Nephron (organoid): ENCODE data around the gene C11orf52.

Experiments used
- H3K27ac Mint-ChIP-seq, 3 experiments: 2 replicates each; pipeline ENCODE4 v1.8.0; 2020; ENCODE audit warnings: mixed read lengths in 3 of 3, mild to moderate bottlenecking in 2 of 3, moderate library complexity in 1 of 3
- H3K27me3 Mint-ChIP-seq: 2 replicates; pipeline ENCODE4 v1.8.0; 2021; ENCODE audit warnings: low read depth, mild to moderate bottlenecking, moderate library complexity, mixed read lengths
- H3K36me3 Mint-ChIP-seq: 2 replicates; pipeline ENCODE4 v1.8.0; 2020; ENCODE audit warnings: low read depth, mixed read lengths
- H3K4me1 Mint-ChIP-seq: 2 replicates; pipeline ENCODE4 v1.8.0; 2020; ENCODE audit warnings: mixed read lengths
- H3K4me3 Mint-ChIP-seq, 3 experiments: 2 replicates each; pipeline ENCODE4 v1.8.0; 2020; ENCODE audit warnings: mild to moderate bottlenecking in 3 of 3, mixed read lengths in 3 of 3, moderate library complexity in 2 of 3
- H3K9me3 Mint-ChIP-seq: 2 replicates; pipeline ENCODE4 v1.8.0; 2020; ENCODE audit warnings: mixed read lengths
- TF ChIP-seq, protein P1 (sequence below), 3 experiments: fragments of 200-600 bp; sonication (generic); IDR thresholded peaks; one replicate each; pipeline ENCODE4 v1.5.0; 2021; ENCODE audit warnings: antibody characterized with exemption in 3 of 3; ENCODE audit not compliant: unreplicated experiment in 3 of 3

Gene C11orf52

DNA sequence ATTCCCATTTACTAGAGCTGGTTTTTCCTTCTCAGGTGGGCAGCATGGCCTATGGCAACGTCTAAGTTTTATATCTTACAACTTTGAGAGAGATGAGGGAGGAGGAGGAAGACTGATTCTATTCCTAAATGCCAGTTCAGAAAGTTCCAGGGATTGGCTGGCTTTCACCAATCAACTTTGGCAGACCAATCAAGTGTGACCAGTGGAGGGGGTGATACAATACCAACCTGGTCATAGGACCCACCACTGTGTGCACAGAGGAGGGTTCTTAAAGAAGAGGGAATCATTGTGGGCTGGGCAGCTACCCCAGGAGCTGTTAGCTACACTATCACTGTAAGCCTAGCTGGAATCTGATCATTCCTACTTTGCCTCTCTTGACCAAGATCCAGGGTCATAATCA is 26.5 kb downstream of the C11orf52 start:
- H3K4me1 Mint-ChIP-seq: peaks cover 24% of the 10 kb centered on the region
- H3K4me3 Mint-ChIP-seq: no peak overlapping the region
- H3K27ac Mint-ChIP-seq: peak overlapping the region in 2 of 3 experiments; percentile 35 to 78
- H3K9me3 Mint-ChIP-seq: no peaks in the 10 kb centered on the region
- TF ChIP-seq, protein P1, sequence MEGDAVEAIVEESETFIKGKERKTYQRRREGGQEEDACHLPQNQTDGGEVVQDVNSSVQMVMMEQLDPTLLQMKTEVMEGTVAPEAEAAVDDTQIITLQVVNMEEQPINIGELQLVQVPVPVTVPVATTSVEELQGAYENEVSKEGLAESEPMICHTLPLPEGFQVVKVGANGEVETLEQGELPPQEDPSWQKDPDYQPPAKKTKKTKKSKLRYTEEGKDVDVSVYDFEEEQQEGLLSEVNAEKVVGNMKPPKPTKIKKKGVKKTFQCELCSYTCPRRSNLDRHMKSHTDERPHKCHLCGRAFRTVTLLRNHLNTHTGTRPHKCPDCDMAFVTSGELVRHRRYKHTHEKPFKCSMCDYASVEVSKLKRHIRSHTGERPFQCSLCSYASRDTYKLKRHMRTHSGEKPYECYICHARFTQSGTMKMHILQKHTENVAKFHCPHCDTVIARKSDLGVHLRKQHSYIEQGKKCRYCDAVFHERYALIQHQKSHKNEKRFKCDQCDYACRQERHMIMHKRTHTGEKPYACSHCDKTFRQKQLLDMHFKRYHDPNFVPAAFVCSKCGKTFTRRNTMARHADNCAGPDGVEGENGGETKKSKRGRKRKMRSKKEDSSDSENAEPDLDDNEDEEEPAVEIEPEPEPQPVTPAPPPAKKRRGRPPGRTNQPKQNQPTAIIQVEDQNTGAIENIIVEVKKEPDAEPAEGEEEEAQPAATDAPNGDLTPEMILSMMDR (IDR thresholded peaks at IDR 0.05; ENCODE audit: unreplicated experiment in 3 of 3): no peak
- no peaks in the 10 kb centered on the region for H3K27me3 Mint-ChIP-seq
- H3K36me3 Mint-ChIP-seq: peaks cover 19% of the 10 kb centered on the region

DNA sequence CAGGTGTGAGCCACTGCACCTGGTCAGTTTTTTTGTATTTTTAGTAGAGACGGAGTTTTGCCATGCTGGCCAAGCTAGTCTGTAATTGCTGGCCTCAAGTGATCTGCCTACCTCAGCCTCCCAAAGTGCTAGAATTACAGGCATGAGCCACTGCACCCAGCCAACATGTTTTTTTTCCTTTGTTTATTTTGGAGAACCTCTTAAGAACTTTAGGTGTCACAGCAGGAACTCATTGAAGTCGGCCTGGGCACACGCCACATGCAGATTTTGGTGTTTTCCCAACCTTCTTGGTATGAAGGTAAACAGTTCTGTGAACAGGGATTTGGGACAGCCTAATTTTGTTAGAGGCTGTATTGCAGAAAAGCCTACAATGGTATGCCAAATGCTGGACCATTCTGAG is 27.8 kb downstream of the C11orf52 start:
- Mint-ChIP-seq H3K36me3 (peaks cover 22% of the 10 kb centered on the region), H3K9me3 (peaks cover under 1% of the 10 kb centered on the region), H3K27me3 (no peaks in the 10 kb centered on the region), H3K4me1 (peaks cover 20% of the 10 kb centered on the region), H3K27ac (no peak overlapping the region), H3K4me3 (no peak overlapping the region)
- TF ChIP-seq, protein P1 (IDR thresholded peaks at IDR 0.05; ENCODE audit: unreplicated experiment in 3 of 3): no peak

DNA sequence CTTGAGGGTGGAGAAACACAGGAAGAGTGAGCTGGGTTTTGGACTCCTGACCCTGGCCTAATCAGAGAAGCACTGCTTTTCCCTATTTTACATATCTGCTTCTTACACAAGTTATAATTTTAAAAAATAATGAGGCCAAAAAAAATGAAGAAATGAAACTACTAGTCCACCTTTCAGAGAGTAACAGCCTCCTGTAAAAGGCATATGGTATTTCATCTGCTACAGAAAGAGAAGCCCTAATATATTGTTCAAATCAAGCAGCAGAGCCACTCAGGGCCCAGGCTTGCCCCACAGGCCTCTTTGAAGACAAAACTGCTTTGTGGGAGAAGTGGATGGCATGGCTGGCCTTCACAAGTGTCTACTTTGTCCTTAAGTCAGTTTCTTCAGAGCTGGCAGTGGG is 28.4 kb downstream of the C11orf52 start:
- Mint-ChIP-seq H3K4me1 (peaks cover 20% of the 10 kb centered on the region), H3K36me3 (peaks cover 29% of the 10 kb centered on the region), H3K27ac (no peak overlapping the region), H3K27me3 (no peaks in the 10 kb centered on the region), H3K4me3 (no peak overlapping the region), H3K9me3 (peaks cover 3% of the 10 kb centered on the region)
- TF ChIP-seq, protein P1 (IDR thresholded peaks at IDR 0.05; ENCODE audit: unreplicated experiment in 3 of 3): no peak

DNA sequence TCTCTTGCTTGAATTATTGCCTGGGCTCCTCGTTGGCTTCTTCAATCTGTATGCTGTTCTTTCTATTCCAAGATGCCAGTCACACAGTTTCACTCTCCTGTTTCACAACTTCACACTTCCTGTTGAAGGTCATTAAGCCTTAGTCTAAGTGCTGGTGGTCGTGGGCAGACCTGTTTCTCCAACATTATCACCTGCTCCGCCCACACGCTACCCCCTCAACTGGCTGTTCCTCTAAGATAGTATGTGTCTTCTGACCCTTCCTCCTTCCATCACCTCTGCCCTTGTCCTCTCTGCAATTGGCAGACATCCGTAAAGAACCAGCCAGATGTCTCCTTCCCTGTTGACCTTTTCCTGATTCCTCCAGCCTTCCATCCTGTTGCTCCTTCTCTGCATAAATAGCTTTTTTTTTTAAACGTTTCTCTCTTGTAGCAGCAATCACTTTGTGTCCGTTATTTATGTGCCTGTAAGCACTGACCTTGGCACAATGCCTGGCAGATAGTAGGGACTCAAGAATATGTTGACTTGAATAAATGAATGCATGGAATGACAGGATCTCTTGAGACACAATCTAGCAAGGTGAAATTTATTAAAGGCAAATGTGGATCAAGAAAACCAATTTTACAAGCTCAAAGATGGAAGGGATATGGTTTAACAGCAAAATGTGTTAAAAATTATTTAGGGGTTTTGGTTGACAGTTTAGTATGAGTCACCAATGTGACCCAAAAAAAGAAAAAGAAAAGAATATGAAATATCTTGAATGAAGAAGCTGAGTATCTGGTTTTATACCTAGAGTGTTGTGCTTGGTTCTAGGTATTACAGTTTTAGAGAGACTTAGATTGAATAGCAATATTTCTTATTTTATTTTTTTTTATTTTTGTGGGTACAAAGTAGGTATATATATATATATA is 31.1 kb downstream of the C11orf52 start:
- peak overlapping the region; percentile 21 to 52 (median 26) for H3K27ac Mint-ChIP-seq
- no peaks in the 10 kb centered on the region for H3K27me3 Mint-ChIP-seq
- H3K4me1 Mint-ChIP-seq: peaks cover 11% of the 10 kb centered on the region
- peaks cover 3% of the 10 kb centered on the region for H3K9me3 Mint-ChIP-seq
- H3K4me3 Mint-ChIP-seq: no peak overlapping the region
- H3K36me3 Mint-ChIP-seq: peaks cover 29% of the 10 kb centered on the region
- TF ChIP-seq, protein P1 (IDR thresholded peaks at IDR 0.05; ENCODE audit: unreplicated experiment in 3 of 3): no peak

DNA sequence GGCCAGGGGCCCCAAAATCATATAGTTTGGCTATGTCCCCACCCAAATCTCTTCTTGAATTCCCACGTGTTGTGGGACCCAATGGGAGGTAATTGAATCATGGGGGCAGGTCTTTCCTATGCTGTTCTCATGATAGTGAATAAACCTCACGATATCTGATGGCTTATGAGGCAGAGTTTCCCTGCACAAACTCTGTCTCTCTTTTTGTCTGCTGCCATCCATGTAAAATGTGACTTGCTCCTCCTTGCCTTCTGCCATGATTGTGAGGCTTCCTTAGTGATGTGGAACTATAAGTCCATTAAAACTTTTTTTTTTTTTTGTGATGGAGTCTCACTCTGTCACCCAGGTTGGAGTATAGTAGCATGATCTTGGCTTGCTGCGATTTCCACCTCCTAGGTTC is 32.9 kb downstream of the C11orf52 start:
- Mint-ChIP-seq H3K4me3 (no peak overlapping the region), H3K4me1 (peaks cover 8% of the 10 kb centered on the region), H3K27ac (no peak overlapping the region), H3K36me3 (peaks cover 25% of the 10 kb centered on the region), H3K27me3 (no peaks in the 10 kb centered on the region), H3K9me3 (peaks cover 3% of the 10 kb centered on the region)
- TF ChIP-seq, protein P1 (IDR thresholded peaks at IDR 0.05; ENCODE audit: unreplicated experiment in 3 of 3): no peak

DNA sequence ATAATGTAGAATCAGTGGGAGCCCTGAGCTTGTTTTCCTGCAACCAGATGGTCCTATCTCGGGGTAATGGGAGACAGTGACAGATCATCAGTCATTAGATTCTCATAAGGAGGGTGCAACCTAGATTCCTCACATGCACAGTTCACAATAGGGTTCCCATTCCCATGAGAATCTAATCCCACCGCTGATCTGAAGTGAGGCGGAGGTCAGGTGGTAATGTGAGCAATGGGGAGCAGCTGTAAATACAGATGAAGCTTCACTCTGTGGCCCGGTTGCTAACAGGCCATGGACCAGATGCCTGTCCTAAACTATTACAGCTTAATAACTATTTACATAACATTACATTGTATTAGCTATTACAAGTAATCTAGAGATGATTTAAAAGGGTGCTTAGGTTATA is 35.4 kb downstream of the C11orf52 start:
- no peak overlapping the region for H3K27ac Mint-ChIP-seq
- peaks cover 15% of the 10 kb centered on the region for H3K4me1 Mint-ChIP-seq
- peaks cover 32% of the 10 kb centered on the region for H3K36me3 Mint-ChIP-seq
- TF ChIP-seq, protein P1 (IDR thresholded peaks at IDR 0.05; ENCODE audit: unreplicated experiment in 3 of 3): no peak
- no peak overlapping the region for H3K4me3 Mint-ChIP-seq
- H3K27me3 Mint-ChIP-seq: no peaks in the 10 kb centered on the region
- H3K9me3 Mint-ChIP-seq: peaks cover 3% of the 10 kb centered on the region
